HG03354 (cell line): ENCODE results near the gene KCTD6.
A peak's percentile ranks its signal among the peaks of the same experiment; 100 is the strongest.
"Not testable (repeated sequence)": the region's sequence is repeated elsewhere in the genome, so short reads cannot be mapped to it uniquely, and the experiment has no call there.

ENCODE experiments used
- ATAC-seq: cut with Tn5 transposase; IDR thresholded peaks from one replicate; pipeline ENCODE4 v1.9.1; 2021; ENCODE audit warnings: mild to moderate bottlenecking; ENCODE audit not compliant: unreplicated experiment, poor library complexity, severe bottlenecking

KCTD6 gene

GRCh38 chr3:58521336-58521670 lies 29.4 kb downstream of the KCTD6 start:
- no peak for ATAC-seq

GRCh38 chr3:58521917-58522631 lies 30.2 kb downstream of the KCTD6 start:
- no peak for ATAC-seq

GRCh38 chr3:58522759-58523425 lies 31.0 kb downstream of the KCTD6 start:
- no peak for ATAC-seq

DNA sequence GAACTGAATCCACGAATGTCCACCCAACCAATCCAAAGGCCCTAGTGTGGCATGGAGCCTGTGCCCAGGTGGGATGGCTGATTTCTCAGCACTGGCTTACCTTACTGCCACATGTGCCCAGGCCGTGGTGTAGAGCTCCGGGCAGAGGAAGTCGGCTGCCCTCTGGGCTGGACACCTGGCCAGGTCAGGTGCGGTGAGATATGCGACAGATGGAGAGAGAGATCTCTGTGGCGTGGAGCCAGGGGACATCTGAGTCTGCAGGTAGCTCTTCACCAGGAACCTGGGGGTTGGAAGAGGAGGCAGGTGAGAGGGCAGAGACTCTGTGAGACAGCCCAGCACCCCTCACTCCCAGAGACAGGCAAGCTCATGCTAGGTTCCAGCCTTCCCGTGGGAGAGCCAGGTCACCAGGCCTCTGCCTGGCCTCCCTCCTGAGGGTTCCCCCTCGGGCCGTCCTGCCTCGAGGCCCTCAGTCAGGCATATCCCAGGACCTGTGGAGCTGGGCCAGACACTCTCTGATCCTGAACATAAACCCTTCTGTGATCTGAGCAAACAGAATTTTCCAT lies 32.5 kb downstream of the KCTD6 start:
- ATAC-seq = no peak

DNA sequence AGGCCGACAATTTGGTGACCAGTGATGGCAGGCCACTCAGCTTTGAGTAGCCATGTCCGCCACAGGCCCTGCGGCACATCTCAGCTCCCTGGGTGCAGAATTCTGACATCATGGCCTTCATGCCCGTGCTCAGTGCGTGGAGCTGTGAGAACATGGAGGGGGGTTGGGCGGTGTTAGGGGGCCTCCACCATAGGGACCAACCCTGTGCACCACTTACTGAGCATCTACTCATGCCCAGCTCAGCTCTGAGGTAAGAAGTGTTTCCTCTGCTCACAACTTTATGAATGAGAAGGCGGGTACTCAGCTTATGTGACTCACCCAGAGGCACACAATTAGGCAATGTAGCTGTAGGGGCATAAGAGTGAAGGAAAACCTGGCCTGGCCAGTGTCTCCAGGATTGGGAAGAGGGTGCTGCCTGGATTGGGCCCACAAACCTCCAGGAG lies 34.6 kb downstream of the KCTD6 start:
- no peak for ATAC-seq

- ATAC-seq = not testable (repeated sequence)
Measured at GRCh38 chr3:58527440-58527839, 35.5 kb downstream of the KCTD6 start.

DNA sequence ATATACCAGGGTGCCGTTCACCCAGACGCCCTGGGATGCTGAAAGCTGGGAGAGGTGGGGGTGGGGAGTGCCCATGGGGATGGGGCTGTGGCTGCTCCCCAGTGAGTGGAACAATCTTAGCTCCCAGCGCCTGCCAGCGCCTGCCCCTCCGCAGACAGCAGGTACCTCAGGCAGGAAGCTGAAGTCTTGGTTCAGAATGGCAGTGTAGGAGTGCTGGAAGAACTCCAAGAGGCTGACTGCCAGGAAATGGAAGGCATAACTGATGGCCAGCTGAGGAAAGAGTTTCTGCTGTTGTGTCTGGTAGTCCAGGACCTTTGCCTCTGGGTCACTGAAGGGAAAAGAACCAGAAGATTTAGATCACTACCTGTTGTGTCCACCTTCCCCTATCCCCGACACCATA lies 36.7 kb downstream of the KCTD6 start:
- no peak for ATAC-seq

- no peak for ATAC-seq
Measured at GRCh38 chr3:58529516-58530353, 37.8 kb downstream of the KCTD6 start.

- no peak for ATAC-seq
Measured at GRCh38 chr3:58530354-58530865, 38.5 kb downstream of the KCTD6 start.

GRCh38 chr3:58531555-58531954 lies 39.7 kb downstream of the KCTD6 start:
- ATAC-seq = no peak

- ATAC-seq = no peak
Measured at GRCh38 chr3:58531956-58532355, 40.1 kb downstream of the KCTD6 start.

GRCh38 chr3:58532794-58533220 lies 40.9 kb downstream of the KCTD6 start:
- peak; percentile 94 for ATAC-seq

- ATAC-seq = no peak
Measured at GRCh38 chr3:58534592-58535494, 42.9 kb downstream of the KCTD6 start.

GRCh38 chr3:58535531-58536500 lies 43.9 kb downstream of the KCTD6 start:
- ATAC-seq = no peak

- ATAC-seq = no peak
Measured at GRCh38 chr3:58536501-58537411, 44.9 kb downstream of the KCTD6 start, which contains the start of gene ACOX2. TSS of gene ACOX2 (minus strand) at chr3:58537190. CDS start at chr3:58535106, 2,084 bp downstream.

- no peak for ATAC-seq
Measured at GRCh38 chr3:58537412-58538301, 45.8 kb downstream of the KCTD6 start.
